ENCODE measurements around the gene BHLHA9.

BHLHA9 gene

DNA sequence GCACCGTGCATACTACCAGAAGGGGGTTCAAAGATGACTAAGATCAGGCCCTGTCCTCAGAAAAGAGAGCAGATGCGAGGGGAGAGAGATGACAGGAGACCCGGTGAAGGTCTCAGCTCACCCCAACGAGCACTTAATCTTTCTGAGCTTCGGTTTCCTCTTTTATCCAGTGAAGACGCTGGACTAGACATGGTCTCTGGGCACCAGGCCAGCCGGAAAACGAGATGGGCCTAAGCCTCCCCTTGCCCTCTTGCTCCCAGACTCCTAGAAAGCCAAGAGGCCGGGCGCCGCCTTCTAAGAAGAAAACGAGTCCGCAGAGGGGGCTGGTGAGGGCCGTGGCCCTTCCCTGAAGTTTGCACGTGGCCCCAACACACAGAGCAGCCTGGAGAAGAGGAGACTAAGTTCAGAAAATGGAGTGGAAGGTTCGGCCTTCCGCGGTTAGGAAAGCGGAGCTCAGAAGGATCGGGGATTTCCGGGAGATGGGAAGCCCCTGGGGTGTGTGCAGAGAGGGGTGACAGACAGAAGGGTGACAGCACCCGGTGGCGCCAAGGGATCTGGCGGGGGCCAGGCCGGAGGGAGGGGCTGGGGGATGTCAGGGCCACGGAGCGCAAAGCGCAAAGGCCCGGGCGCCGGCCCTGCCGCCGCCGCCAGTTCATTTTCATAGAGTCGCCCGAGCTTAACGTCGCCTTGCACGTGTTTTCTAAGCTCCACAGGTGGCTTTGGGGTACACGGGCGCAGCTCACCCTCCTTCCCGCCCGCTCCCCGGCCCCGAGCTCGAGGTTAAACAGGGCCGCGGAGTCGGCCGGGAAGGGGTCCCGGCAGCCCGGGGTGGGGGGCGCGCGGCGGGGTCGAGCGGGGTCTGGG is 42.1 kb upstream of the BHLHA9 start:
- no peak overlapping the region for H3K4me3 ChIP-seq (replicated peaks; ENCODE audit: low read depth, low read length)
- no peak for DNase-seq (ENCODE audit: low read depth)
- TF ChIP-seq, protein P1, sequence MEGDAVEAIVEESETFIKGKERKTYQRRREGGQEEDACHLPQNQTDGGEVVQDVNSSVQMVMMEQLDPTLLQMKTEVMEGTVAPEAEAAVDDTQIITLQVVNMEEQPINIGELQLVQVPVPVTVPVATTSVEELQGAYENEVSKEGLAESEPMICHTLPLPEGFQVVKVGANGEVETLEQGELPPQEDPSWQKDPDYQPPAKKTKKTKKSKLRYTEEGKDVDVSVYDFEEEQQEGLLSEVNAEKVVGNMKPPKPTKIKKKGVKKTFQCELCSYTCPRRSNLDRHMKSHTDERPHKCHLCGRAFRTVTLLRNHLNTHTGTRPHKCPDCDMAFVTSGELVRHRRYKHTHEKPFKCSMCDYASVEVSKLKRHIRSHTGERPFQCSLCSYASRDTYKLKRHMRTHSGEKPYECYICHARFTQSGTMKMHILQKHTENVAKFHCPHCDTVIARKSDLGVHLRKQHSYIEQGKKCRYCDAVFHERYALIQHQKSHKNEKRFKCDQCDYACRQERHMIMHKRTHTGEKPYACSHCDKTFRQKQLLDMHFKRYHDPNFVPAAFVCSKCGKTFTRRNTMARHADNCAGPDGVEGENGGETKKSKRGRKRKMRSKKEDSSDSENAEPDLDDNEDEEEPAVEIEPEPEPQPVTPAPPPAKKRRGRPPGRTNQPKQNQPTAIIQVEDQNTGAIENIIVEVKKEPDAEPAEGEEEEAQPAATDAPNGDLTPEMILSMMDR (IDR thresholded peaks at IDR 0.05; ENCODE audit: low read length, missing control alignments): no peak

GRCh38 chr17:1228781-1229348 is 41.4 kb upstream of the BHLHA9 start:
- no peak overlapping the region for H3K4me3 ChIP-seq (replicated peaks; ENCODE audit: low read depth, low read length)

DNA sequence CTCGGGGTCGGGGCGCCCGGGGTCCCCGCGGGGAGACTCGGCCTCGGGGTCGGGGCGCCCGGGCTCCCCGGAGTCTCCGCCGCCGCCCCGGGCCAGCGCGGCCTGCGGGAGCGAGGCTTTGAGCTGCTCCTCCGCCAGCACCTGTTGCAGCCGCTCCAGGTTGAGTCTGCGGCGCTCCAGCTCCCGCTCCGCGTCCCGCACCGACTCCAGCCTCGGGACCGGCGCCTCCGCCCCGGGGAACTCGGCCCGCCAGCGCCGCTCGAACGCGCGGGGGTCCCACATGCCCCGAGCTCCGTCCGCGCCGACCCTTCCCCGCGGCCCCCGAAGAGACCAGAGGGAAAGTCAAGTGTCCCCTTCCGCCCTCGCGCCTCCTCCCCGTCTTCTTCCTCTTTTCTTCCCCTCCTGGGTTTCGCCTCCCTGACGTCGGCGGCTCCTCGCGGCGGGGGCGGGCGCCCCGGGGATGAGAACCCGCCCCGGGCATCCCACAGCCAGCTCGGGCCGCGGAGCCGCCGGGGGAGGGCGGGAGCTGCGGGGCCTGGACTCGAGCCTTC is 40.8 kb upstream of the BHLHA9 start:
- peak overlapping the region; percentile 25 for H3K4me3 ChIP-seq (replicated peaks; ENCODE audit: low read depth, low read length)
- no peak for DNase-seq (ENCODE audit: low read depth)
- TF ChIP-seq, protein P1 (IDR thresholded peaks at IDR 0.05; ENCODE audit: low read length, missing control alignments): no peak

More at GRCh38 chr17:1228781-1229348, 41.4 kb upstream of the BHLHA9 start:
- TF ChIP-seq, protein P1 (IDR thresholded peaks at IDR 0.05; ENCODE audit: low read length, missing control alignments): no peak
- no peak for DNase-seq (ENCODE audit: low read depth)

GRCh38 chr17:1229900-1230501 is 40.2 kb upstream of the BHLHA9 start:
- no peak for DNase-seq (ENCODE audit: low read depth)
- no peak overlapping the region for H3K4me3 ChIP-seq (replicated peaks; ENCODE audit: low read depth, low read length)
- TF ChIP-seq, protein P1 (IDR thresholded peaks at IDR 0.05; ENCODE audit: low read length, missing control alignments): no peak

- TF ChIP-seq, protein P1 (IDR thresholded peaks at IDR 0.05; ENCODE audit: low read length, missing control alignments): no peak
- no peak overlapping the region for H3K4me3 ChIP-seq (replicated peaks; ENCODE audit: low read depth, low read length)
- peak; percentile 36 for DNase-seq (ENCODE audit: low read depth)
These were observed 38.8 kb upstream of the BHLHA9 start for GRCh38 chr17:1231456-1231855.

DNA sequence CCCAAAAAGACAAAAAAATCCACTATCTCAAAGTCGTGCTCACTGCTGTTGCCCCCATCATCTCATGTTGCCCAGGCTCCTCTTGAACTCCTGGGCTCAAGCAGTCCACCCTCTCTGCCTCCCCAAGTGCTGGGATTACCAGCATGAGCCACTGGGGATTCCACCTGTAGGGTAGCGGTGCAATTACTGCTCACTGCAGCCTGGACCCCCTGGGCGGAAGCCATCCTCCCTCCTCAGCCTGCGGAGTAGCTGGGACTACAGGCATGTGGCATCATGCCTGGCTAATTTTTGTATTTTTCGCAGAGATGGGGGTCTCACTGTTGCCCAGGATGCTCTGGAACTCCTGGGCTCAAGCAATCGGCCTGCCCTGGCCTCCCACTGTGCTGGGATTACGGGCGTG is 37.9 kb upstream of the BHLHA9 start:
- no peak for DNase-seq (ENCODE audit: low read depth)
- no peak overlapping the region for H3K4me3 ChIP-seq (replicated peaks; ENCODE audit: low read depth, low read length)
- TF ChIP-seq, protein P1 (IDR thresholded peaks at IDR 0.05; ENCODE audit: low read length, missing control alignments): no peak

Data from fibroblast of pulmonary artery (primary cell).